SIG-M5 treated with dmso at 0.1 percent for 504 hours (cell line): ENCODE data around the gene OTULIN.

Source experiments
- DNase-seq: peaks from one replicate; lab custom pipeline; 2025; ENCODE audit not compliant: unreplicated experiment; lab: John Stamatoyannopoulos, UW

Gene OTULIN

DNA sequence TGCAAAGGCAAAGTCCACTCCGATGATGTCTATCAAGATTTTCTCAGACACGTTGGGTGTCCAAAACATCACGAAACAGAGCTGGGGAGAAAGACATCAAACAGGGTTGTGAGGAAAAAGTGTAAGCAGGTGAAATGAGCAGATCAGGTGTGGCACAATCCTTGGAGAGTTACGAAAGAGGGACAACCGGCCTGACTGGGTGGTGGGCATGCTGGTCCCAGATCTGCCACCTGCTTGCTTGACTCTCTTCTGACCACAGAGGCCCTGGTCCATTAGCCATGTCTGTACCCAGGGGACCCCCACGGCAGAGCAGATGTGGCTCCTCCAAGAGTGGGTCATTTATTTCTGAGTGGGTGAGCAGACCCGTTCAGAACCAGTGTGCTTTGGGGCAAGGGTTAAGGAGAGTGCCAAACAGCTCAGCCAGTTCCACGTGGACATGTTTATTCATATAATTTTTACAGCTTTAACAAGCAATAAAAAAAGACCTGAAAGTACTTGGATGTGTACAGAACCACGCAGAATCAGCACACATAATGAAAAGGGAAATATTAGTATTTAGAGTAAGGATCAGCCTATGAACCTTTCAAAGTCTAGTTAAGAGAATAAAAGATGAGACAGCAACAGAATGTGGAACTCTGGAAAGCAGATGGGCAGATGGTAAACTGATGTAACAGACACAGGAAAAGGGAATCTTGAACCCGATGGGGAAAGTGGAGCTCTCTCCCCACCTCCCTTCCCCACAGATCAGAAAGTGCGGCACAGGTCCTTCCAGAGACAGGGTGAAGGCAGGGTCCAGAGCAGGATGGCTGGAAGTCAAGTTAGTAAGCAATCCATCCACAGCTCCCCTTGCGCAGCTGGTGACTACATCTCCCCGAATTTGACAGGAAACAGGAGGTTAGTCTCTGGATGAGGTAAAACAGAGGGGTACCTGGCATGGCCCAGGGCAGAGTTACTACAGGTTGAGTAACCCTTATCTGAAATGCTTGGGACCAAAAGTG, 52.5 kb downstream of the OTULIN start:
- DNase-seq = no peak

DNA sequence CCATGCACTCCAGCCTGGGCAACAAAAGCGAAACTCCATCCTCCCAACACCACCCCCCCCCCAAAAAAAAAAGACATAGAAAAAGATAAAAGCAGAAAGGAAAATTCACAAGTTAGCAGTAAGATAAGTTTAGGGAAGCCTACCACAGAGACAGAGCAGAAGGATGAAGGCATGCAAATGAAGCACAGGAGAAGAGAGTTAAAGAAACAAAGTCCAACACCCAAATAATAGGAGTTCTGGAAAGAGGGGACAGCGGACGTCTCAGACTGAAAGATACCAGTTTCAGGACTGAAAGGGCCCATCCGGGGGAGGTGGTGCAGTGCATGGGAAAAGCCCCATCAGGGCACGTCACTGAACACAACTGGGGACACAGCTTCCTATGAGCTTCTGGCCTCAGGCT, 54.3 kb downstream of the OTULIN start:
- DNase-seq = no peak

DNA sequence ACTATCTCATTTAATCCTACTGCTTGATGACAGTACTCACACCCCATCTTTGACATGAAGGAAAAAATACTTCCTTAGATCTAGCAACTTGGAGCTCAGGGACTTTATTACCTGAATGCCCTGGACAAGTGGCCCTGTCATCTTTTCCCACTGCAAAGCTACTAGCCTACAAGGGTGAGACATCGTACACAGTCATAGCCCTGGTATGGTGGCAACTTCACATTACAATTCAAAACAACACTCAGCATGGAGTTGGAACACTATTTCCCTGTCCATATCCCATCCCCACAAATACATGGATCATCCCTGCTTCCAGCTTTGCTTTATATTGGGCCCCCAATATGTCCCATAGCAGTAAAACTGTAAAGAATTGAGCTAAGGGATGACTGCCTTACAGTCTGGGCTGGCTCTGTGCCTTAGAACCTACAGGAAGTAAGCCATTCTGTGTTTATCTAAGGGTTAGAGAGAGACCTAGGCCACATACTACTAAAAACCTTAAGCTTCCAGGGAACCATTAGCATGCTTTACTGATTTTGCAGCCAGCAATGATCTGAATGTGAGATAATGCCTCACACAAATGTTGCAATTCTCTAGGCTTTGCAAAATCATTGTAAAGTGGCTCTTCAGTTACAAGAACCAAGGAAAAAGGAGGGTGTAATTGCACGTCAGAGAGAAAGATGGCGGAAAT, 55.9 kb downstream of the OTULIN start:
- DNase-seq = no peak

DNA sequence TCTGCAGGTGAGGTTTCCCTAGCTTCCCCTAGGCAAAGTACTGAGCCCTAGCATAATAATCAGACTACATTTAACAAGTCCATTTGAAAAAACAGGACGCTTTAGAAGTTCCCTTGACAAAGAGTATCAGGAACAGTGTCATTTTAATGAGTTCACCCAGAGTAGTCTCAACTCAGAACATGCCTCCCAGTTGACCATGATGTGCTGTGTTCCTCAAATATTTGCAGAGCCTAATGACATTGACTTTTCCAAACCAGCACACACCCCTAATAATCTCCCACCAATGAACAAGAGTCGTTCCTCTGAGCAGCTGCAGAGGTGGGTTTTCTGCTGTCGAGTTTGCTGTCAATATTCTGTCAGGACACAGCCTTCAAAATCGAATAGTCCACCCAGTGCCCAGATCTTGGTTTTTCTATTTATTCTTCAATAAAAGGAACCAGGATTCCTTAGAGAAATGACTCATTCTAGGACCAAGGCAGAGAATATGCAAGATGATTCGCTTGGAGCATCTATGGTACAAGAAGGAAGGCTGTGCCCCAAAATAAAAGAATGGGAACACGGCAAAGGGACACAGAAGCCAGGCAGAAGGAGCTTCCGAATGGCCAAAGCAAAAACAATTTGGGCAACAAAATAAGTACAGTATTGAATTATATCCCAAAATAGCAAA, 57.6 kb downstream of the OTULIN start:
- no peak for DNase-seq

DNA sequence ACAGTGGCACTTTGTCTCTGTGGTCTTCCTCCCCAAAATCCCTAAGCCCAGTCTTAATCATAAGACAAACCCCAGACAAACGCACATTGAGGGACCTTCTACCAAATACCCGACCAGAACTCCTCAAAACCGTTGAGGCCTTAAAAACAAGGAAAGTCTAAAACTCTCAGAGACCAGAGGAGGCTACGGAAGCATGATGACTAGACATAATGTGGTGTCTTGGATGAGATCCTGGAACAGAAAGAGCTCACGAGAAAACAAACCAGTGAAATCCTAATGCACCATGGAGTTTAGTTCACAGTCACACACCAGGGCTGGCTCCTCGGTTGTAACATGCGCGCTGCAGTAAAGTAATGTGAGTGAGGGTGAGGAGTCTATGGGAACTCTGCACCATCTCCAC, 58.4 kb downstream of the OTULIN start:
- no peak for DNase-seq

DNA sequence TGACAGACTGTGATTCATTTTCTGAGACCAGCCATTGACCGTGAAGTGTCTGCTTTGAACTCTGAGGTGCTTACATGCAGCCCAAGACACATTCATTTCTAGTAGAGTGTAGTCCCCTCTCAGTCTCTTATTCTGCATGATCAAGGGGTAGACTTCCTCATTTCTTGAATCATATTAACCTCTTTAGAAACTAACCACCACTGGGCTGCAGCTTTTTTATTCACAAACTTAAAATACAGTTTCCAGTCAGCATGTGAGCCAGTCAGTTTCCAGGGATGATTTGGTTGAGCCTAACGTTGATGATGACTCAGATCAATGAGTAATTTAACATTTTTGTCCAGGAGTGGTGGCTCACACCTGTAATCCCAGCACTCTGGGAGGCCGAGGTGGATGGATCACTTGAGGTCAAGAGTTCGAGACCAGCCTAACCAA, 59.2 kb downstream of the OTULIN start:
- DNase-seq = peak; percentile 27

DNA sequence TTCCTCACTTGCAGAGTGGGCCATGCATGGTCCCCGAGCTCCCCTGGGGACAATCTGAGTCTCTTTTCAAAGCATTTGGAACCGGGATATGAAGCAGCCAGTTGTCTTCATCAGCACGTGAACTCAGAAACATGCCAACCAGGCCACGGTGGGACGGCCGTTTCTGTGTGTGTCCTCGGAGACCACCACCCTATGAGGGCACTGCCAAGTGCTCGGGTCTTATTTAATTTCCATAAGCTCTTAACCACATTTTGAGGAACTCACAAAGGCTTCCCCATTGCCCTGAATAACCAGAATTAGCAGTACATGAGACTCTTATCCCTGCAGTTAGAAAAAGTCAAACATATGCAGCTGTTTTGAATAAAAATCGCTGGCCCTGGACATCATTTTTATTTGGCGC, 60.1 kb downstream of the OTULIN start:
- peak; percentile 39 for DNase-seq

DNA sequence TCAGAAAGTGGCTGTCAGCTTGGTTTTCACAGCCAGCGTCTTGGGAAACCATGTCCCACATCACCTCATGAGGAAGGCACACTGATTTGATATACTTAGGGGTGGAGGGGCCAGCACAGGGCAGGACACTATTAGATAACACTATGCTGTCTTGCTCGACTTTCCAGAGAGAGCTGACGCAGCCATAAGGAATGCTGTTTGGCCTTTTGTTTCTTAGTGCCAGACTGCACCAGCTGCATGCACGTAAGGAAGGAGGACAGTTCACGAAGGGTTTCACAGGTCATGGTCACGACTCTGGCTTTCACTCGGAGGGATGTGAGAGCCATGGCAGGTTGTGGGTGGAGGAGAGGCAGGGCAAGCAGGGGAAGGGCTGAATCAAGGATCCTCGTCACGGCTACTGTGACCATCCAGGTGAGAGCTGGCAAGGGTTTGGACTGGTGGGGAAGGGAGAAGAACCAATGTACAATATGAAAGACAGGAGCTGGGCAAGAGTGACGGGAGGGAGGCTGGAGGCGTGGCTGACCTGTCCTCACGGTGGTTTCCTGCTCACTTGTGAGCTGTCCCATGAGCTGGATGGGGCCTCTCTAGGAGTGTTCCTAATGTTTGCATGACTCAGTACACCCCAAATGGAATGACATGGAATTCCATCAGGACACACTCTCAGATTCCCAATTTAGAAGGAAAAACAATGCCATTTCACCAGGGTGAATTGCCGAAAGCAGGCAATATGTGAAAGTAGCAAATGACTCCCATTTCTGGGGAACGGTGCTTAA, 61.7 kb downstream of the OTULIN start:
- DNase-seq = no peak

DNA sequence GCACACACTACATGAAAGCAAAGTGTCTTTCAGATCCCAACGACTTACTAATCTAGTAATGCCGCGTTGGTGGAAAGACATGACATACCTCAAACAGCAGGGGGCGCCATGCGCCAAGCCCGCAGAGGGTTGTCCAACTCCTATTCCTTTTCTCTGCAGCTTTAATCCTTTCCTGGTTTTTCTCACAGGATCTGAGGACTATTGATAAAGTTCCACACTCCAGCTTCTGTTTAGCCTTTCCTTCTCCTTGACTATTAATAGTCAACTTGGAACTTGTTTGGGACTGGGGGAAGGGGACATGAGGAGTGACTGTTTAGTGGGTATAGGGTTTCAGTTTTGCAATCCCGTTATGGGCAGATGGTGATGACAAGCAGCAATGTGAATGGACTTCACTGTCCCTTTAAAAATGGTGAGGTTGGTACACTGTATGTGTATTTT, 62.9 kb downstream of the OTULIN start:
- peak; percentile 54 for DNase-seq

DNA sequence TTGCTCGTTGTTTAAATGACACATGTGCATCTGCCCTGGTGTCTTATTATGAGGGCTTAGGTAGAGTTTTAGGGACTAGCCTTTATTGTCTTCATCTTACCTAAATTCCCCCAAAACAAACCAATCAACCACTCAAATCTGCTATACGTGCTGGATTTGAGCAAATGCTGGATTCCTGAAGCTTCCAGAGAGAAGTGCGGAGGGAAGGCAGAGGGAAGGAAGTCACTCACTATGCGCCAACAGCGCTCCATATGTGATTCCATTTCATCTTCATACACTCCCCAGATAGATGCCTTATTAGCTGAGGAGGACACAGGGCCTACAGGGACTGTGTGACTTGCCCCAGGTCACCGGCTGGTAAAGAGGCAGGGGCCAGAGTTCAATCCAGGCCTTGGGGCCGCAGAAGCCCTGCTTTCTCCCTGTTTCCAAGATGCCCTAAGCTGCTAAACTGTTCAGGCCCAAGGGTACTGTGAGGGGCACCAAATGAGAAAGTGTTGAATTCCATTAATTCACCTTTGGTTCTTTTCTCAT, 63.5 kb downstream of the OTULIN start:
- DNase-seq = no peak

DNA sequence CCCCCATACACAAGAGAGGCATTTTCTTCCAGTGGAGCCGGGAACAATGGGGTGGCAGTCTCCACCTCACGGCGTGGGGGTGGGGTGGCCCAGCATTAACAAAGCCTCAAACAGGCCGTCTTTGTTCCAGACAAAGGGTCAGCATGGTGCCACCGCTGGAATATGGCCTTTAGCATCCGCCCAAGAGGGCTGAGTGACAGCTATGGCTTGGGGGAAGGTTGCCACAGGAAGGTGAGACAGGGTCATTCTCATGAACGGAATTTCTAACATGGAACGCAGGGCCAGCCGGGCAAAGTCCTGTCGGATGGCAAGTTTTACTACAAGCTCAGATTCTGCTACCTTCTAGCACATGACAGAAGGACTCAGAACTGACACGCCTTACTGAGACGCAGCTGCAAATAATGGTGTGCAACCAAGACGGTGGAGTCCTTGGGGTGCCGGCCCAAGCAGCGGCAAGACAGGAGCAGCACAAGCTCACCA, 64.0 kb downstream of the OTULIN start:
- no peak for DNase-seq

DNA sequence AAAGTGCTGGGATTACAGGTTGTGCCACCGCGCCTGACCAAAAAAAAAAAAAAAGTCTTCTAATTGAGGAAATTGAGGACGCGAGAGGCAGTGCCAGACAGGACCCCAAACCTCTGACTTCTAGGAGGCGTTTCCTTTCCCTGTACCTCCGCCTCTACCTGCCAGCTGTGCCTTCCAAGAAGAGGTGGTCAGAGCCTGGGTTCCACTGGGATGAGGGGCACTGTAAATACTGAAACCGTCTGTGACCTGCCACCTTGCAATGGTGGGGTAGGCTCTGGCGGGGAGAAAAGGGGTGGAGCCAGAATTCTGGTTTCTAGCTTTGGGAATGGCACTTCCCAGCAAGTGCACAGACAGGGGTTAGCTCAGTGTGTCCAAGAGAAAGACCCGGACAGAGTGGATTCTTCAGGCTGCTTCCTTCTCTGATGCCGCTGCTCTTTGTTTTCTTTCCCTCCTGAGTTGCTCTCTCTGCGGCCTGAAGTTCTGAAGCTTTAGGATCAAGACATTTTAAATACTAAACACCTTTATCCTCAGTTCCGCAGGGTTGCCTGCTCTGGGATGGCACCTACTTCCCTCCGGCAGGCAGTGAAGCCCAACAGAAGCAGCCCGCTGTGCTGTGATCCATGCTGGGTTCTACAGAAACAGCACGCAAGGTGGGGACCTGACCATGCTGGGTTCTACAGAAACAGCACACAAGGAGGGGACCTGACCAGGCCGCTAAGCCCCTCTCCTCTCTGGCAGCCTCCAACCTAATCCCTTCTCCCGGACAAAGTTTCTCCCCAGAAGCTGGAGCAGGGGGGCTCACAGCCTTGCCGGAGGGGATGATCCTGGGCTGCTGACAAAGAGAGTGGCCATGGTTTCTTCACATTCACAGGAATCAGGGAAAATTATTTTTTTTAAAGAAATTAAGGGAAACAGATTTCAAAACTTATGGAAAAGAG, 65.2 kb downstream of the OTULIN start:
- DNase-seq = no peak

DNA sequence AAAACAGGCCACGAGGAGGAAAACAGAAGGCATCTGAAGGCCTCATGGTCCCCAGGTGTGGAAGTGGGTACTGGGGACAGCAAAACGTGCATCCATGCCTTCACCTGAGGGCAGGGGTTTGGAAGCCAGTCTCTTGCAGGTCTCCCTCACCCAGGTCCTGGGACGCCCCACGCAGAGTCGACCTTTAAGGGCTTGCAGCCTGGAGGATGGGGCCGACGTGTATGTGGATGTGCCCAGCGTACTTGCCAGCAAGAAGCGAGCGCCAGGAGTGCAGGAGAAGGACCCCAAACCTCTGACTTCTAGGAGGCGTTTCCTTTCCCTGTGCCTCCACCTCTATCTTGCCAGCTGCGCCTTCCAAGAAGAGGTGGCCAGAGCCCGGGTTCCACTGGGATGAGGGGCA, 65.9 kb downstream of the OTULIN start:
- no peak for DNase-seq

DNA sequence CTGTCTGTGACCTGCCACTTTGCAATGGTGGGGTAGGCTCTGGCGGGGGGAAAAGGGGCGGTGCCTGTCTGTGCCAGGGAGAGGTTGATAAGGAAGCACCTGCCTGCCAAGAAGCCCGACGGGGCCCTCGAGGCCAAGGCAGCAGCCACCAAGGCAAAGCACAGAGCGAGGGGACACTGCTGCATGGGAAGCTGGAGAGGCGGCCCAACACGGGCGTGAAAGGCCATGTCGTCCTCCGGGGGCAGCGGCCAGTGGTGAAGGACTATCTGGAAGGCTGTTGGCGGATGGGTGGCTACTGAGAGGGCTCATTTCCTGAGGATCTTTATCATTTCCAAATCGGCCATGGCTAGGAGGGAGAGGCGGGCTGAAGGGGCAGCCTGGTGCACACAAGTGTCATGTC, 66.4 kb downstream of the OTULIN start:
- no peak for DNase-seq

DNA sequence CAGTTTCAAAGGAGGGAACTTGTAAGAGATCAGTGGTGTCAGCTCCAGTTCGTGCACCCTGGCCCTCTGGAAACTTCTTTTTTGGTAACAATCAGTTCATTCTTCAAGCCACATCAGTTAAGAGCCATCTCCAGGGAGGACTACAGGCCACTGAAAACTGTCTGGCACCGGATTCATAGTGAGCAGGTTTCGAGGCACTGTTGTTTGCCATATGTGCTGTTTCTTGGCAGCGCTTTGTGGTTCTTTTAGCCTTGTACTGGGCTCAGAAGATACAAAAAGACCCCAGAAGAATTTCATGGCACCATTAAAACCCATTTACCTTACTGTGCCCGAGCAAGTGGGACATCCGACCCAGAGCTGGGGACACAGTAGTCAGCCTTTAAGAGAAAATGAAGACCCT, 68.5 kb downstream of the OTULIN start:
- DNase-seq = no peak

DNA sequence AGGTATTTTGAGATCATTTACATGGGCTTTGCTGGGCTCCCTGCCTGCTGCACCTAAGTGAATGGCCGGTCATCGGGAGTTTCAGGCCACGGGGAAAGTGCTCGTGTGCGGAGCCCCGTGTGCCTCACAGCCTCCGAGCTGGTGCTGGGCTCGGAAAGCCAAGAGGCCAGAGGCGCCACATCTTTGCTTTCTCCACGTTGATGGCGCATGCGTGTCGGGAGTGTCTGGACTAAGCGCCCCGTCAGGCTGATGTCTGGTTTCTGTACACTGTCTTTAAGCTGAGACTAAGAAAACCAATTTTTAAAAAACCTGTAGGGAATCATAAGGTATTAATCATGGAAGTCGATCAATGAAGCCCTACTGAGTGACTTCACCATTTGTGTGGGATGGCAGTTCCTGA, 69.1 kb downstream of the OTULIN start:
- DNase-seq = no peak

DNA sequence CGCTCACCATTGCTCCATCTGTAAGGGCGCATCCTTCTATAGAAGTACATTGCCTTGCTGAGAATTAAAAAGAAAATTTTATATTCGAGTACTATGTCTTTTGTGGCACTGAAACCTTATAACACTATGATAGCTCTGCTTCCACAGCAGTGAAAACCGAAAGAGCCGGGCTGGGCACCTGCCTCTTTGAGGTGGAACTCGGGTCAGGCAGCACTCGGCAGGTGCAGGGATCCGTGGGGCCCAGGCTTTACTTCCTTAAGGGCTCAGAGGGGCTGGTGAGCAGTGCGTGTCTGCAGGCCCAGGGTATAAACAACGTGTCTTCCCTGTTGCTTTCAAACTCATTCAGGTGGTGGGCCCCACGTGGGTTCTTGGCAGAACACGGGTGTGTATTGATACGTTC, 69.9 kb downstream of the OTULIN start:
- no peak for DNase-seq

DNA sequence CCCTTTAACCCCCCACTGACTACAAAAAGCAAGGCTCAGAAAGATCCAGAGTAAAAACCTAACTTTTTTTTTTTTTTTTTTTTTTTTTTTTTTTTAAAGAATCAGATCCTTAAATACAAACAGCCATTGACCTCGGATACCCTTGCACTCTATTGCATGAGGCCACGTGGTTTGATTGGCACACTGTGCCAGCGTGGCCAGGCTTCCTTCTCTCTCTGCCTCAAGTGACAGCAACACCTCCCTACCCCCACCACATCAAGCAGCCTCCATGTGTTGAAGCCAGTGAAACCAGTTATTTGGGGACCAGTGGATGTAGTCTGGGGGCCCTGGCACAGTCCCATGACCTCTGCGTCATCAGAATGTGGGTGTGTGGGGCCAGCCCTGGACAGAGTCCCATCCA, 71.4 kb downstream of the OTULIN start:
- DNase-seq = no peak

DNA sequence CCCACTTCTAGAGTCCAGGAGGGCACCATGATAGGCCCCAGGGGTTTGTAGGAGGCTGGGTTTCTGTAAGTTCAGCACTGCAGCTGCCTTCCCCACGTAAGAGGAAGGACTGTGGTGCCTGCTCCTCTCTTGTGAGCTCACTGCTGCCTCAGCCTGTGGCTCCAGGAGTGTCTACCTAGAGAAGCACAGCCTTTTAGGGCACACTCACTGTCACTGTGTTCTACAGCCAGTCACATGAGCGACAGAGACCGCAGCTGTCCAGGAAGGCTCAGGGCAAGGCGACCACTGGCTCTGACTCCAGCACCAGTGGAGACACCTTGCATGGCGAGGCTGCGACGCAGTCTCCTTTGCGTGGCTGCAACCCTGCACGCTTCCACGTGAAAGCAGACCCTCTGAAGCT, 72.8 kb downstream of the OTULIN start:
- no peak for DNase-seq
